GM21737 (cell line): Measurements from ENCODE around the gene HPCAL1.

Experiments used
- ATAC-seq: cut with Tn5 transposase; IDR thresholded peaks from one replicate; pipeline ENCODE4 v1.9.1; 2021; ENCODE audit warnings: mild to moderate bottlenecking, moderate library complexity; ENCODE audit not compliant: unreplicated experiment

The HPCAL1 gene

GRCh38 chr2:10366601-10367270, 64.0 kb downstream of the HPCAL1 start:
- ATAC-seq, result no peak

GRCh38 chr2:10367472-10368439, 65.1 kb downstream of the HPCAL1 start:
- ATAC-seq, result no peak

GRCh38 chr2:10368491-10369231, 66.0 kb downstream of the HPCAL1 start:
- ATAC-seq, result no peak

- no peak for ATAC-seq
These were observed 66.9 kb downstream of the HPCAL1 start for GRCh38 chr2:10369269-10370255.

GRCh38 chr2:10370390-10370789, 67.7 kb downstream of the HPCAL1 start:
- ATAC-seq, result no peak

GRCh38 chr2:10370895-10371294, 68.2 kb downstream of the HPCAL1 start:
- no peak for ATAC-seq

GRCh38 chr2:10371441-10372196, 68.9 kb downstream of the HPCAL1 start:
- ATAC-seq, result no peak

GRCh38 chr2:10372203-10372861, 69.6 kb downstream of the HPCAL1 start:
- no peak for ATAC-seq

- ATAC-seq, result no peak
These were observed 70.1 kb downstream of the HPCAL1 start for GRCh38 chr2:10372862-10373240.

GRCh38 chr2:10373931-10374330, 71.2 kb downstream of the HPCAL1 start:
- no peak for ATAC-seq

GRCh38 chr2:10374362-10374943, 71.7 kb downstream of the HPCAL1 start:
- no peak for ATAC-seq

- ATAC-seq, result peak; percentile 46
These were observed 73.0 kb downstream of the HPCAL1 start for GRCh38 chr2:10375570-10376281.

GRCh38 chr2:10377052-10377746, 74.5 kb downstream of the HPCAL1 start:
- no peak for ATAC-seq

- ATAC-seq, result no peak
These were observed 75.0 kb downstream of the HPCAL1 start for GRCh38 chr2:10377747-10378085.

- peak; percentile 74 for ATAC-seq
These were observed 75.5 kb downstream of the HPCAL1 start for GRCh38 chr2:10378189-10378588.

- no peak for ATAC-seq
These were observed 77.6 kb downstream of the HPCAL1 start for GRCh38 chr2:10380048-10380926.

- no peak for ATAC-seq
These were observed 79.3 kb downstream of the HPCAL1 start for GRCh38 chr2:10381997-10382353.
